HS-27A (cell line): ENCODE results near the gene TMEM248.
"Not testable (repeated sequence)": the region's sequence is repeated elsewhere in the genome, so short reads cannot be mapped to it uniquely, and the experiment has no call there.

Experiments used
- DNase-seq: peaks from one replicate; pipeline ENCODE4 v3.0.0-alpha.2; 2012; ENCODE audit warnings: low read depth, missing footprints

The TMEM248 gene

GRCh38 chr7:67004145-67004544, 83.1 kb downstream of the TMEM248 start:
- DNase-seq, result not testable (repeated sequence)

GRCh38 chr7:67006965-67007364, 85.9 kb downstream of the TMEM248 start:
- DNase-seq, result no peak
